Measurements from ENCODE around the gene WTIP.
"Not testable (repeated sequence)": the region's sequence is repeated elsewhere in the genome, so short reads cannot be mapped to it uniquely, and the experiment has no call there.

WTIP gene

DNA sequence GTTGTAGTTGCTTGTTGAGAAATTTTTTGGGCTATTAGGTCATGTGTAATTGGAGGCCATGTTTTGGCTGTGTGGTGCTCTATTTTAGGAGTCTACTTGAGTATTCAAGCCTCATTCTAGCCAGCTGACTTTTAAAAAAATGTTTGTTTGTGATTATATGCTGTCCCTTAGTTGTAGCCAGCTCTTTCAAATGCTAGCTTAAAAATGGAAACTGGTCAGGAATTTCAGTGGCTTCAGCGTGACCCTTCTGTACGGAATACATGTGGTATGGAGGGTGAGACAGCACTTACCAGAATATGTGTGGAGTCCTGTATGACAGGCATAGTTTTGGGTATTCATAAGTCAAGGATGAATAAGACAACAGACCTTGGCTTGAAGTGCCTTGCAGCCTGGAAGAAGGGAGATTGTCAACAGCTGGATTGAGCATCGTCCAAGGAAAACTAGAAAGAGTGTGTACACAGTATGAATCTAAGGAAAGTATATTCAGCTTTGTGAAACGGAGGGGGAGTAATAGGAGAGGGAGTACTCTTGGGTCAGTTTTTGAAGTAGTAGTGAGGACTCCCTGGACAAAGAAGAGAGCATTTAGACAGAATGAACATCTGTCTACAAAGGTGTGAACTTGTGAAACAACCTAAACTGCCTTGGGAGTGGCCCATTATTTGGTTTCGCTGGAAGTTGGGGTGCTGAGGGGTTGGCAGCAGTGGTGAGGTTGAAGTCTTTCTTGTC is 20.0 kb upstream of the WTIP start:
- H3K9me3 ChIP-seq (ENCODE audit: severe bottlenecking): no peaks in the 10 kb centered on the region
- no peak overlapping the region for H3K4me3 ChIP-seq (ENCODE audit: low read depth, low read length)
- H3K27ac ChIP-seq: no peak overlapping the region
- no peaks in the 10 kb centered on the region for H3K27me3 ChIP-seq (ENCODE audit: insufficient read depth, low read depth, severe bottlenecking)
- H3K36me3 ChIP-seq: peaks cover 93% of the 10 kb centered on the region
- DNase-seq: no peak
- TF ChIP-seq, protein P1, sequence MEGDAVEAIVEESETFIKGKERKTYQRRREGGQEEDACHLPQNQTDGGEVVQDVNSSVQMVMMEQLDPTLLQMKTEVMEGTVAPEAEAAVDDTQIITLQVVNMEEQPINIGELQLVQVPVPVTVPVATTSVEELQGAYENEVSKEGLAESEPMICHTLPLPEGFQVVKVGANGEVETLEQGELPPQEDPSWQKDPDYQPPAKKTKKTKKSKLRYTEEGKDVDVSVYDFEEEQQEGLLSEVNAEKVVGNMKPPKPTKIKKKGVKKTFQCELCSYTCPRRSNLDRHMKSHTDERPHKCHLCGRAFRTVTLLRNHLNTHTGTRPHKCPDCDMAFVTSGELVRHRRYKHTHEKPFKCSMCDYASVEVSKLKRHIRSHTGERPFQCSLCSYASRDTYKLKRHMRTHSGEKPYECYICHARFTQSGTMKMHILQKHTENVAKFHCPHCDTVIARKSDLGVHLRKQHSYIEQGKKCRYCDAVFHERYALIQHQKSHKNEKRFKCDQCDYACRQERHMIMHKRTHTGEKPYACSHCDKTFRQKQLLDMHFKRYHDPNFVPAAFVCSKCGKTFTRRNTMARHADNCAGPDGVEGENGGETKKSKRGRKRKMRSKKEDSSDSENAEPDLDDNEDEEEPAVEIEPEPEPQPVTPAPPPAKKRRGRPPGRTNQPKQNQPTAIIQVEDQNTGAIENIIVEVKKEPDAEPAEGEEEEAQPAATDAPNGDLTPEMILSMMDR (IDR thresholded peaks at IDR 0.05; ENCODE audit: low read depth, low read length): no peak

- H3K27ac ChIP-seq; H3K9me3 ChIP-seq (ENCODE audit: severe bottlenecking); DNase-seq; H3K4me3 ChIP-seq (ENCODE audit: low read depth, low read length); H3K27me3 ChIP-seq (ENCODE audit: insufficient read depth, low read depth, severe bottlenecking): not testable (repeated sequence)
- H3K36me3 ChIP-seq: peaks cover 90% of the 10 kb centered on the region
Observed at GRCh38 chr19:34464785-34465184, 16.8 kb upstream of the WTIP start.

- Histone ChIP-seq H3K4me3 (ENCODE audit: low read depth, low read length) (no peak overlapping the region), H3K9me3 (ENCODE audit: severe bottlenecking) (no peaks in the 10 kb centered on the region), H3K36me3 (peaks cover 89% of the 10 kb centered on the region), H3K27ac (no peak overlapping the region), H3K27me3 (ENCODE audit: insufficient read depth, low read depth, severe bottlenecking) (no peaks in the 10 kb centered on the region)
- TF ChIP-seq, protein P1 (IDR thresholded peaks at IDR 0.05; ENCODE audit: low read depth, low read length): no peak
- DNase-seq: no peak
Observed at GRCh38 chr19:34468409-34468808, 13.1 kb upstream of the WTIP start.

GRCh38 chr19:34469026-34469425 is 12.5 kb upstream of the WTIP start:
- not testable (repeated sequence) for DNase-seq; H3K27ac ChIP-seq; H3K4me3 ChIP-seq (ENCODE audit: low read depth, low read length); H3K27me3 ChIP-seq (ENCODE audit: insufficient read depth, low read depth, severe bottlenecking); H3K9me3 ChIP-seq (ENCODE audit: severe bottlenecking)
- H3K36me3 ChIP-seq: peaks cover 89% of the 10 kb centered on the region

- Histone ChIP-seq H3K36me3 (peaks cover 66% of the 10 kb centered on the region), H3K27ac (no peak overlapping the region), H3K4me3 (ENCODE audit: low read depth, low read length) (no peak overlapping the region), H3K9me3 (ENCODE audit: severe bottlenecking) (no peaks in the 10 kb centered on the region), H3K27me3 (ENCODE audit: insufficient read depth, low read depth, severe bottlenecking) (no peaks in the 10 kb centered on the region)
- no peak for DNase-seq
- TF ChIP-seq, protein P1 (IDR thresholded peaks at IDR 0.05; ENCODE audit: low read depth, low read length): no peak
Observed at GRCh38 chr19:34471906-34472700, 9.5 kb upstream of the WTIP start.

- Histone ChIP-seq H3K27ac (no peak overlapping the region), H3K27me3 (ENCODE audit: insufficient read depth, low read depth, severe bottlenecking) (no peaks in the 10 kb centered on the region), H3K36me3 (peaks cover 48% of the 10 kb centered on the region), H3K9me3 (ENCODE audit: severe bottlenecking) (no peaks in the 10 kb centered on the region), H3K4me3 (ENCODE audit: low read depth, low read length) (no peak overlapping the region)
- TF ChIP-seq, protein P1 (IDR thresholded peaks at IDR 0.05; ENCODE audit: low read depth, low read length): no peak
- DNase-seq: no peak
Observed at GRCh38 chr19:34474233-34474989, 7.1 kb upstream of the WTIP start.
